ENCODE data around the gene MEIKIN. TPM values are rescaled to one million over a fixed set of nuclear protein-coding genes. Genes with fewer than 3 reads are reported as not detected.
"Not testable (repeated sequence)": the region's sequence is repeated elsewhere in the genome, so short reads cannot be mapped to it uniquely, and the experiment has no call there.

MEIKIN gene
- total and polyA plus RNA-seq, 3 experiments from 2014 or later, result 0.53 to 0.69 TPM; not detected in 1

DNA sequence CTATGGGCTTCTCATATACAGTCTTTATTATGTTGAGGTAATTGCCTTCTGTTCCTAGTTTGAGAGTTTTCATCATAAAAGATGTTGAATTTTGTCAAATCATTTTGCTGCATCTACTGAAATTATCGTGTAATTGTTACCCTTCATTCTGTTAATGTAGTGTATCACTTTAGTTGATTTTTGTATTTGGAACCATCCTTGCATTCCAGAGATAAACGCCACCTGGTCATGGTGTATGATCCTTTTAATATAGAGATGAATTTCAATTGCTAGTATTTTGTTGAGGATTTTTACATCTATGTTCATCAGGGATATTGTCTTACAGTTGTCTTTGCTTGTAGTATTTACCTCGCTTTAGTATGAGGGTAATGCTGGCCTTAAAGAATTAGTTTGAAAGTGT is 19.3 kb downstream of the MEIKIN start:
- CTCF ChIA-PET, result no interaction called here
- POLR2A ChIA-PET, result no interaction called here
- no peak overlapping the region for H3K27ac Mint-ChIP-seq
- Histone ChIP-seq H3K9me3 (ENCODE audit: low read length) (no peaks in the 10 kb centered on the region), H3K4me1 (ENCODE audit: insufficient read depth, low read length) (no peaks in the 10 kb centered on the region), H3K36me3 (ENCODE audit: insufficient read depth, low read length) (no peaks in the 10 kb centered on the region), H3K27me3 (ENCODE audit: insufficient read depth, low read length, poor library complexity, severe bottlenecking) (no peaks in the 10 kb centered on the region), H3K4me3 (ENCODE audit: low read length) (no peak overlapping the region), H3K27ac (ENCODE audit: low read depth, low read length) (no peak overlapping the region)
- DNase-seq, result no peak
- H3K4me1 Mint-ChIP-seq, result no peaks in the 10 kb centered on the region
- no peak overlapping the region for H3K4me3 Mint-ChIP-seq
- H3K27me3 Mint-ChIP-seq, result peaks cover 0 to 1% of the 10 kb centered on the region in 2 donors
- H3K36me3 Mint-ChIP-seq, result peaks cover 8 to 55% (median 9%) of the 10 kb centered on the region in 3 donors
- H3K9me3 Mint-ChIP-seq, result peaks cover 46 to 52% (median 51%) of the 10 kb centered on the region in 5 donors

DNA sequence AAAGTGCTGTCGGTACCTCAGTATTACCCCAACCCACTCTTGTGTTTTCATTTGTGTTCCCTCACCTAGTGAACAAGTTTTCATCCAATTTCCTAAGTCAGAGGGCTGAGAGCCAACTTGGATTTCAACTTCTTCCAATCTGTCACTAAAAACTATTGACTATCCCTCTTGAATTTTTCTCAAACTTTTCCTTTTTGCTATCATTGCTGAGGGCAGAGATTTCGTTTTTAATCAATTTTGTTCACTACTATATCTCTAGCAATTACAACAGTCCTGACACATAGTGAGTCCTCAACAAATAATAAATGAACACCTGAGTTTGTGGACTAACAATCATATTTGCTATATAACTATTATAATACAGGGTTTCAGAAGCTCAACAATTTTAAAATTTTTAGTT is 29.0 kb downstream of the MEIKIN start:
- CTCF ChIA-PET, result no interaction called here
- Histone ChIP-seq H3K4me1 (ENCODE audit: insufficient read depth, low read length) (no peaks in the 10 kb centered on the region), H3K36me3 (ENCODE audit: insufficient read depth, low read length) (no peaks in the 10 kb centered on the region), H3K9me3 (ENCODE audit: low read length) (no peaks in the 10 kb centered on the region), H3K27ac (ENCODE audit: low read depth, low read length) (no peak overlapping the region), H3K27me3 (ENCODE audit: insufficient read depth, low read length, poor library complexity, severe bottlenecking) (no peaks in the 10 kb centered on the region), H3K4me3 (ENCODE audit: low read length) (no peak overlapping the region)
- POLR2A ChIA-PET, result no interaction called here
- Mint-ChIP-seq H3K9me3 (peaks cover 0 to 4% (median 0%) of the 10 kb centered on the region in 5 donors), H3K36me3 (peaks cover 1 to 8% (median 3%) of the 10 kb centered on the region in 3 donors), H3K27me3 (peaks cover 0 to 1% of the 10 kb centered on the region in 2 donors), H3K4me3 (no peak overlapping the region), H3K27ac (no peak overlapping the region), H3K4me1 (no peaks in the 10 kb centered on the region)
- DNase-seq, result no peak

DNA sequence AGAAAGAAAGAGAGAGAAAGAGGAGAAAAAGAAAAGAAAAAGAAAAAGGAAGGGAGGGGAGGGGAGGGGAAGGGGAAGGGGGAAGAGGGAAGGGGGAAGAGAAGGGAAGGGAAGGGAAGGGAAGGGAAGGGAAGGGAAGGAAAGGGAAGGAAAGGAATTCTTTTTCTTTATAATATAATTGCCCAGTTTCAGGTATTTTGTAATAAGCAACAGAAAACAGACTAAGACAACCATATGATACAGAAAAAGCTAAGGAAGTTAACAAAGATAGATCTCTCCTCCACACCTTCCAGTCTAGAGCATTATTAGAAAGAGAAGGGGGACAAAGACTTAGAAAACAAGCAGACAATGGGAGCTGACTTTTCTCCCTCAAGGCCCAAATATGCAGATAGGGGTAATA is 31.0 kb downstream of the MEIKIN start:
- H3K4me3 ChIP-seq (ENCODE audit: low read length), result no peak overlapping the region
- Mint-ChIP-seq H3K27me3 (peaks cover 0 to 1% of the 10 kb centered on the region in 2 donors), H3K27ac (no peak overlapping the region), H3K4me1 (no peaks in the 10 kb centered on the region), H3K4me3 (no peak overlapping the region), H3K9me3 (peaks cover 0 to 8% (median 0%) of the 10 kb centered on the region in 5 donors), H3K36me3 (peaks cover 1 to 13% (median 2%) of the 10 kb centered on the region in 3 donors)
- ChIA-PET CTCF (no interaction called here), POLR2A (no interaction called here)
- no peak for DNase-seq
- no peaks in the 10 kb centered on the region for H3K4me1 ChIP-seq (ENCODE audit: insufficient read depth, low read length)
- H3K27me3 ChIP-seq (ENCODE audit: insufficient read depth, low read length, poor library complexity, severe bottlenecking), result no peaks in the 10 kb centered on the region
- no peaks in the 10 kb centered on the region for H3K36me3 ChIP-seq (ENCODE audit: insufficient read depth, low read length)
- H3K27ac ChIP-seq (ENCODE audit: low read depth, low read length), result no peak overlapping the region
- no peaks in the 10 kb centered on the region for H3K9me3 ChIP-seq (ENCODE audit: low read length)

DNA sequence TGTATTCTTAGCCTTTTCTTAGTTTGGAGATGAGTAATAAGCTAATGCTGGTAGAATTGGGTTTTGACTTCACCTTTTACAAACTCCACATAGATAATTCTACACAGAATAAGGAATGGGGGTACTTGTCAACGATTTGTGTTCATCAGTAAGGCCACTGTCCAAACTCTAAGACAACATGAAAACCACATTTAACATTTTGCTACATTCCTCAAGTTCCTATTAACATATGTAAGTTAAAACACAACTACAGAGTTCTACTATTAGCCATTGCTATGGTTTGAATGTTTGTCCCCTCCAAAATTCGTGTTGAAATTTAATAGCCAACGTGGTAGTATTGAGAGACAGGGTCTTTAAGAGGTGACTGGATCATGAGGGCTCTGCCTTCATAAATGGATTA is 31.9 kb downstream of the MEIKIN start:
- no peaks in the 10 kb centered on the region for H3K4me1 Mint-ChIP-seq
- H3K27me3 Mint-ChIP-seq, result peaks cover 0 to 1% of the 10 kb centered on the region in 2 donors
- H3K27me3 ChIP-seq (ENCODE audit: insufficient read depth, low read length, poor library complexity, severe bottlenecking), result no peaks in the 10 kb centered on the region
- H3K9me3 Mint-ChIP-seq, result peaks cover 0 to 9% (median 2%) of the 10 kb centered on the region in 5 donors
- POLR2A ChIA-PET, result interaction anchor here (0.6 kb wide), 1 partner anchor 54 kb away, joined by 7 read pairs; no protein-coding TSS in a partner anchor
- H3K36me3 Mint-ChIP-seq, result peaks cover 1 to 16% (median 2%) of the 10 kb centered on the region in 3 donors
- H3K36me3 ChIP-seq (ENCODE audit: insufficient read depth, low read length), result no peaks in the 10 kb centered on the region
- H3K27ac Mint-ChIP-seq, result no peak overlapping the region
- no peak for DNase-seq
- no peak overlapping the region for H3K27ac ChIP-seq (ENCODE audit: low read depth, low read length)
- CTCF ChIA-PET, result no interaction called here
- no peak overlapping the region for H3K4me3 Mint-ChIP-seq
- no peaks in the 10 kb centered on the region for H3K4me1 ChIP-seq (ENCODE audit: insufficient read depth, low read length)
- no peak overlapping the region for H3K4me3 ChIP-seq (ENCODE audit: low read length)
- H3K9me3 ChIP-seq (ENCODE audit: low read length), result no peaks in the 10 kb centered on the region

DNA sequence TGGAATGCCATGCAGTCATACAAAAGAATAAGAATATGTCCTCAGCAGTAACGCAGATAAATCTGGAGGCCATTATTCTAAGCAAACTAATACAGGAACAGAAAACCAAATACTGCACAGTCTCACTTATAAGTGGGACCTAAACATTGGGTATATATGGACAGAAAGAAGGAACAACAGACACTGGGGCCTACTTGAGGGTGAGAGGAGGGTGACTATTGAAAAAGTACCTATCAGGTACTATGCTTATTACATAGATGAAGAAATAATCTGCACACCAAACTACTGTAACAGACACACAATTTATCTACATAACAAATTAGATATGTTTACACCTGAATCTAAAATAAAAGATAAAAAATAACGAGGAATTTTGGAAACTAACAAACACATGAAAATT is 38.8 kb downstream of the MEIKIN start:
- Mint-ChIP-seq H3K4me1 (peaks cover 11 to 16% (median 16%) of the 10 kb centered on the region in 3 donors), H3K27me3 (peaks cover 0 to 5% of the 10 kb centered on the region in 2 donors), H3K4me3 (no peak overlapping the region), H3K27ac (no peak overlapping the region), H3K9me3 (peaks cover 45 to 57% (median 46%) of the 10 kb centered on the region in 5 donors), H3K36me3 (peaks cover 16 to 82% (median 31%) of the 10 kb centered on the region in 3 donors)
- peaks cover 11% of the 10 kb centered on the region for H3K4me1 ChIP-seq (ENCODE audit: insufficient read depth, low read length)
- peaks cover 9% of the 10 kb centered on the region for H3K9me3 ChIP-seq (ENCODE audit: low read length)
- no peak overlapping the region for H3K27ac ChIP-seq (ENCODE audit: low read depth, low read length)
- no peak overlapping the region for H3K4me3 ChIP-seq (ENCODE audit: low read length)
- no peak for DNase-seq
- no peaks in the 10 kb centered on the region for H3K36me3 ChIP-seq (ENCODE audit: insufficient read depth, low read length)
- CTCF ChIA-PET, result no interaction called here
- no peaks in the 10 kb centered on the region for H3K27me3 ChIP-seq (ENCODE audit: insufficient read depth, low read length, poor library complexity, severe bottlenecking)
- POLR2A ChIA-PET, result no interaction called here

DNA sequence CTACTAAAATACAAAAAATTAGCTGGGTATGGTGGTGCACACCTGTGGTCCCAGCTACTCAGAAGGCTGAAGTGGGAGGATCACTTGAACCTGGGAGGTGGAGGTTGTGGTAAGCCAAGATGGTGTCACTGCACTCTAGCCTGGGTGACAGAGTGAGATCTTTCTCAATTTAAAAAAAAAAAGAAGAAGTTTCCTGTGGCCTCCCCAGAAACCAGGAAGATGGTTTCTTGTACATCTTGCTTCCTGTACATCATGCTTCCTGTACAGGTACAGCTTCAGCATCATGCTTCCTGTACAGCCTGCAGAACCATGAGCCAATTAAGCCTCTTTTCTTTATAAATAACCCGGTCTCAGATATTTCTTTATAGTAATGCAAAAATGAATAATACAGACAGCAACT is 43.2 kb downstream of the MEIKIN start:
- Mint-ChIP-seq H3K36me3 (peaks cover 17 to 86% (median 37%) of the 10 kb centered on the region in 3 donors), H3K4me1 (peaks cover 18 to 21% (median 21%) of the 10 kb centered on the region in 3 donors), H3K4me3 (peak overlapping the region in 4 of 7 donors; percentile 5 to 52 (median 38)), H3K27me3 (peaks cover 11 to 13% of the 10 kb centered on the region in 2 donors), H3K27ac (peak overlapping the region in 7 of 8 donors; percentile 25 to 86 (median 71)), H3K9me3 (peaks cover 40 to 77% (median 54%) of the 10 kb centered on the region in 5 donors)
- DNase-seq, result peak in 2 of 5 donors; percentile 1 to 48
- CTCF ChIA-PET; H3K4me3 ChIP-seq (ENCODE audit: low read length); H3K27me3 ChIP-seq (ENCODE audit: insufficient read depth, low read length, poor library complexity, severe bottlenecking); H3K9me3 ChIP-seq (ENCODE audit: low read length); POLR2A ChIA-PET; H3K27ac ChIP-seq (ENCODE audit: low read depth, low read length); H3K36me3 ChIP-seq (ENCODE audit: insufficient read depth, low read length): not testable (repeated sequence)
- H3K4me1 ChIP-seq (ENCODE audit: insufficient read depth, low read length), result peaks cover 16% of the 10 kb centered on the region

DNA sequence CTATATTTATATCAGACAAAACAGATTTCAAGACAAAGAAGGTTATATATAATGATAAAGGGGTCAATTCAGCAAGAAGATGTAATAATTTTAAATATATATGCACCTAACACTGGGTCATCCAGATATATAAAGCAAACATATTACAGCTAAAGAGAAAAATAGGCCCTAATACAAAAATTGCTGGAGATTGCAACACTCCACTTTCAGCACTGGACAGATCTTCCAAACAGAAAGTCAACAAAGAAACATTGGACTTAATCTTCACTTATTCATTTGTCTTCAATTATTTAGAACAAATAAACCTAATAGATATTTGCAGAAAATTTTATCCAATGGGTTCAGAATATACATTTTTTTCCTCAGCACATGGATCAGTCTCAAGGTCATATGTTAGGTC is 45.8 kb downstream of the MEIKIN start:
- no peak for DNase-seq
- H3K4me3 Mint-ChIP-seq, result no peak overlapping the region
- peak overlapping the region in 1 of 8 donors; percentile 65 for H3K27ac Mint-ChIP-seq
- Histone ChIP-seq H3K36me3 (ENCODE audit: insufficient read depth, low read length) (no peaks in the 10 kb centered on the region), H3K27ac (ENCODE audit: low read depth, low read length) (no peak overlapping the region), H3K4me3 (ENCODE audit: low read length) (no peak overlapping the region), H3K4me1 (ENCODE audit: insufficient read depth, low read length) (peaks cover 16% of the 10 kb centered on the region), H3K27me3 (ENCODE audit: insufficient read depth, low read length, poor library complexity, severe bottlenecking) (no peaks in the 10 kb centered on the region), H3K9me3 (ENCODE audit: low read length) (peaks cover 9% of the 10 kb centered on the region)
- peaks cover 20 to 25% of the 10 kb centered on the region in 2 donors for H3K27me3 Mint-ChIP-seq
- H3K4me1 Mint-ChIP-seq, result peaks cover 18 to 21% (median 21%) of the 10 kb centered on the region in 3 donors
- POLR2A ChIA-PET, result no interaction called here
- peaks cover 29 to 78% (median 62%) of the 10 kb centered on the region in 5 donors for H3K9me3 Mint-ChIP-seq
- CTCF ChIA-PET, result no interaction called here
- peaks cover 21 to 84% (median 35%) of the 10 kb centered on the region in 3 donors for H3K36me3 Mint-ChIP-seq

DNA sequence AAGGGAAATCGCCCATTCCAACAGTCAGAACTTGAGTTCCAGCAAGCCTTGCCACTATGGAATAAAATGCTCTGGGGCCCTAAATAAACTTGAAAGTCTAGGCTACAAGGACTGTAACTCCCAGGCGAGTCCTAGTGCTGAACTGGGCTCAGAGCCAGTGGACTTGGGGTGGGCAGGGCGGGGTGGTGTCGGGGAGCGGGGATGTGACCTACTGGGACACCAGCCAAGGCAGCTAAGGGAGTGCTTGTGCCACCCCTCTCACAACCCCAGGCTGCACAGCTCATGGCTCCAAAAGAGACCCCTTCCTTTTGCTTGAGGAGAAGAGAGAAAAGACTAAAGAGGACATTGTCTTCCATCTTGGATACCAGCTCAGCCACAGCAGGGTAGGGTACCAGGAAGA is 61.5 kb downstream of the MEIKIN start:
- no peaks in the 10 kb centered on the region for H3K4me1 ChIP-seq (ENCODE audit: insufficient read depth, low read length)
- Mint-ChIP-seq H3K4me1 (no peaks in the 10 kb centered on the region), H3K9me3 (peaks cover 0 to 2% (median 0%) of the 10 kb centered on the region in 5 donors), H3K27ac (no peak overlapping the region), H3K36me3 (peaks cover 0 to under 1% (median 0%) of the 10 kb centered on the region in 3 donors), H3K27me3 (no peaks in the 10 kb centered on the region), H3K4me3 (no peak overlapping the region)
- no peaks in the 10 kb centered on the region for H3K9me3 ChIP-seq (ENCODE audit: low read length)
- H3K4me3 ChIP-seq (ENCODE audit: low read length), result no peak overlapping the region
- no peaks in the 10 kb centered on the region for H3K36me3 ChIP-seq (ENCODE audit: insufficient read depth, low read length)
- H3K27ac ChIP-seq (ENCODE audit: low read depth, low read length), result no peak overlapping the region
- POLR2A ChIA-PET, result no interaction called here
- DNase-seq, result no peak
- CTCF ChIA-PET, result no interaction called here
- no peaks in the 10 kb centered on the region for H3K27me3 ChIP-seq (ENCODE audit: insufficient read depth, low read length, poor library complexity, severe bottlenecking)
